Erythroblast (primary cell): ENCODE data around the gene UBR3.

Experiments
- GATA1 ChIP-seq: IDR thresholded peaks from 2 replicates; pipeline ENCODE4 v1.6.1; 2011; ENCODE audit warnings: low read depth, mild to moderate bottlenecking, control low read depth, low read length, moderate library complexity
- POLR2A ChIP-seq: IDR thresholded peaks from 2 replicates; pipeline ENCODE4 v1.6.1; 2011; ENCODE audit warnings: mild to moderate bottlenecking, low read length

DNA sequence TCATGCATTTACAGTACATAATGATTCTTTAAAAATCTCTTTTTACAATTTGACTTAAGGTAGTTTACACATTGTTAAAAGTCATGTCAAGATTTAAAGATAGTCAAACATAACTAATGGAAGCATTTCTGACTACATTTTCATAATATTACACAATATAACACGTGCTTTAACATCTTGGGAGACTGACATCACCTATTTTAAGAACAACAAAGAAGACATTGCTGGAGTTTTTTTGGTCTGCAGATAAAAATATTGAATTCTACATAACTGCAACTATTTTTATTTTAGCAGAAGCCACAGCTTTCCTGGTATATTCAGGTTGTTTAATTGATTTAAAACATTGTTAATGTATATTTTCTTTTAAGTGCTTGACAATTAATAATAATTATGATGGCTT is 65.7 kb downstream of the UBR3 start:
- no peak for TF ChIP-seq POLR2A
- no peak for TF ChIP-seq GATA1
